A549 (cell line): ENCODE measurements around the gene TMEM141. TPM values are rescaled to one million over a fixed set of nuclear protein-coding genes. Genes with fewer than 3 reads are reported as not detected.
A peak's percentile ranks its signal among the peaks of the same experiment; 100 is the strongest.
"Not testable (repeated sequence)": the region's sequence is repeated elsewhere in the genome, so short reads cannot be mapped to it uniquely, and the experiment has no call there.

Experiments
- ATAC-seq, 2 experiments: fragments of 200-7000 bp in 1 of 2; fragments of >200 bp in 1 of 2; cut with Nextera tagmentation in 1 of 2; cut with Tn5 transposase in 1 of 2; 3 replicates each; pipeline versions ENCODE4 v1.8.0 to v1.9.1; 2018 to 2020; ENCODE audit warnings: mild to moderate bottlenecking in 1 of 2, moderate library complexity in 1 of 2
- CTCF ChIA-PET: fragments of 300-600 bp; sonication (Branson Sonifier 250); formaldehyde crosslinking; extraction: SDS; loops from one replicate; lab custom pipeline; 2021; ENCODE audit warnings: antibody characterized with exemption, inconsistent platforms; lab: Yijun Ruan, JAX
- POLR2A ChIA-PET: fragments of 350-600 bp; formaldehyde crosslinking; extraction: SDS; loops from one replicate; lab custom pipeline; 2021; ENCODE audit warnings: antibody characterized with exemption, inconsistent platforms; lab: Yijun Ruan, JAX
- DNase-seq, 2 experiments: peaks; one replicate each; pipeline versions ENCODE4 v3.0.0 to v3.0.0-alpha.2; 2011 to 2016; ENCODE audit warnings: low read depth in 1 of 2, low spot score in 1 of 2
- FAIRE-seq: peaks from 2 replicates; lab custom pipeline; 2011; peaks lifted over from hg19 to GRCh38; lab: Jason Lieb, UNC
- H3K27ac ChIP-seq, 2 experiments: fragments of >200 bp; sonication (Bioruptor Twin); formaldehyde crosslinking; 3 replicates each; pipeline ENCODE4 v1.5.1; 2016 to 2017
- H3K4me1 ChIP-seq: fragments of >200 bp; sonication (Bioruptor Twin); formaldehyde crosslinking; 3 replicates; pipeline ENCODE4 v1.6.1; 2016
- H3K4me2 ChIP-seq: fragments of >200 bp; sonication (Bioruptor Twin); formaldehyde crosslinking; 3 replicates; pipeline ENCODE4 v1.6.1; 2016
- H3K4me3 ChIP-seq: fragments of >200 bp; sonication (Bioruptor Twin); formaldehyde crosslinking; 3 replicates; pipeline ENCODE4 v1.5.1; 2016
- H3K9me3 ChIP-seq: fragments of >200 bp; sonication (Bioruptor Twin); formaldehyde crosslinking; 3 replicates; pipeline ENCODE4 v1.6.1; 2016
- EHF ChIP-seq: fragments of 250-450 bp; sonication (Bioruptor Pico); IDR thresholded peaks from 2 replicates; pipeline ENCODE4 v1.5.0; 2020; ENCODE audit warnings: mild to moderate bottlenecking
- EHMT2 ChIP-seq: fragments of 200-600 bp; sonication (generic); IDR thresholded peaks from 2 replicates; pipeline ENCODE4 v1.6.1; 2016; ENCODE audit warnings: antibody characterized with exemption, low read depth, mild to moderate bottlenecking, moderate library complexity
- EP300 ChIP-seq, 2 experiments: fragments of >200 bp; sonication (Bioruptor Twin); formaldehyde crosslinking; IDR thresholded peaks; 2 replicates in 1 of 2; 3 replicates in 1 of 2; pipeline ENCODE4 v1.6.1; 2016 to 2017
- HOXB5 ChIP-seq: fragments of 250-450 bp; sonication (Bioruptor Pico); IDR thresholded peaks from 2 replicates; pipeline ENCODE4 v1.5.0; 2020; ENCODE audit warnings: mild to moderate bottlenecking, moderate library complexity
- POLR2A ChIP-seq: IDR thresholded peaks from 2 replicates; pipeline ENCODE4 v1.6.1; 2012; ENCODE audit warnings: mild to moderate bottlenecking, low read length
- RCOR1 ChIP-seq: fragments of 150-350 bp; IDR thresholded peaks from 2 replicates; pipeline ENCODE4 v1.6.1; 2014; ENCODE audit warnings: antibody characterized with exemption, low read length, low read depth
- SMC3 ChIP-seq: fragments of >200 bp; sonication (Bioruptor Twin); formaldehyde crosslinking; IDR thresholded peaks from 3 replicates; pipeline ENCODE4 v1.6.1; 2018; ENCODE audit warnings: inconsistent platforms
- WGBS: methylation state at CpG from one replicate; pipeline ENCODE4 v1.1.6; 2017; ENCODE audit errors: missing lambda C conversion rate; 5-methylcytosine and 5-hydroxymethylcytosine counted together
- polyA plus RNA-seq, 4 experiments: library from polyadenylated mRNA; depleted of rRNA in 3 of 4; stranded (reverse); fragments of >200 nt; fragmentation: RNase III in 1 of 4; extraction: RNeasy Plus Mini Kit Qiagen cat#74134 plus additional on column Dnase treatment in 1 of 4; gene quantifications; 2 replicates in 3 of 4; 3 replicates in 1 of 4; pipeline ENCODE4 v1.2.3, GENCODE V29; 2011 to 2017
- TF ChIP-seq, protein P1 (sequence below): IDR thresholded peaks from 2 replicates; pipeline ENCODE4 v1.6.1; 2012

TMEM141 gene
- polyA plus RNA-seq, 2 of the 4 experiments (the other 2 are of a cell fraction): 64.5 to 70.7 TPM

DNA sequence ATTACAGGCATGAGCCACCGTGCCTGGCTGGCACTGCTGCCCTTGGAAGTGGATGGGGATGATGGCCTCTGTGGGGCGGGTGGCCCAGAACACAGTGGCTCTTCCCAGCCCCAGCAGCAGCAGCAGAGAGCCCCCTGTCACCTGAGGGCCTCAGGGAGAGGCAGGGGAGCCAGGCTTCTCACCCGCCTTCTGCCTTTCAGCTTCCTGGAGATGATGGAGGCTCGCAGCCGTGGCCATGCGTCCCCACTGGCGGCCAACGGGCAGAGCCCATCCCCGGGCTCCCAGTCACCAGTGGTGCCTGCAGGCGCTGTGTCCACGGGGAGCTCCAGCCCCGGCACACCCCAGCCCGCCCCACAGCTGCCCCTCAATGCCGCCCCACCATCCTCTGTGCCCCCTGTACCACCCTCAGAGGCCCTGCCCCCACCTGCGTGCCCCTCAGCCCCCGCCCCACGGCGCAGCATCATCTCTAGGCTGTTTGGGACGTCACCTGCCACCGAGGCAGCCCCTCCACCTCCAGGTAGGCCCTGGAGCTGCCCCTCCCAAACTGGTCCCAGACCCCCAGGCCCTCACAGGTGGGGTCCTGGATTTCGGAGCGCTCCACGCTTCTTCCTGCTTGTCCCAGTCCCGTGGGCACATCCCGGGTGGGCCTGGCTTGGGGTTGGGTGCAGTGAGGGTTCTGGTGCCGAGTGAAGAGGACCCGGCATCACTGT, 46.2 kb downstream of the TMEM141 start:
- no peaks in the 10 kb centered on the region for H3K9me3 ChIP-seq
- H3K4me1 ChIP-seq: peaks cover 42% of the 10 kb centered on the region
- POLR2A ChIA-PET: no interaction called here
- ATAC-seq: no peak
- H3K27ac ChIP-seq: no peak overlapping the region
- CTCF ChIA-PET: interaction anchor here (1.5 to 2.2 kb wide), 4 partner anchors 22 to 198 kb away, joined by 4 to 10 read pairs (median 4); no protein-coding TSS in a partner anchor
- TF ChIP-seq HOXB5 (CRISPR knock-in tag) (no peak), EP300 (IDR thresholded peaks at IDR 0.05) (no peak), SMC3 (no peak)
- no peak for FAIRE-seq
- no peak overlapping the region for H3K4me3 ChIP-seq
- no peak for DNase-seq
- H3K4me2 ChIP-seq: no peak overlapping the region
- WGBS: 91% methylated on average over 14 of the region's 27 CpGs

DNA sequence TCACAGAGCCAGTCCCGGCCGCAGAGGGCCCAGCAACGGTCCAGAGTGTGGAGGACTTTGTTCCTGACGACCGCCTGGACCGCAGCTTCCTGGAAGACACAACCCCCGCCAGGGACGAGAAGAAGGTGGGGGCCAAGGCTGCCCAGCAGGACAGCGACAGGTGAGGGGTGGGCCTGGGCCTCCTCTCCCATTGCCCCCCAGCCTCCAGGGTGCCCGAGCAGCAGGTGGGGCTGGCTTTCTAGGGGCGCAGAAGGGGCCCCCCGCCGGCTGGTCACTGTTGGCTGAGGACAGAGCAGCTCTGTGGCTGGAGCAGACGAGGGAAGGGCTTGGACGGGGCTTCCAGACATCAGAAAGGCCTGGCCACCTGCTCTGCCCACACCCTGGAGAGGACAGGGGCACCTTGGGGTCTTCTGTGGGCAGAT, 46.7 kb downstream of the TMEM141 start:
- FAIRE-seq, POLR2A ChIA-PET, H3K9me3 ChIP-seq, ATAC-seq, DNase-seq, H3K4me2 ChIP-seq, H3K27ac ChIP-seq, H3K4me3 ChIP-seq: not testable (repeated sequence)
- CTCF ChIA-PET: interaction anchor here (1.1 to 2.1 kb wide), 5 partner anchors 24 to 197 kb away, joined by 3 to 10 read pairs (median 4); no protein-coding TSS in a partner anchor
- H3K4me1 ChIP-seq: peaks cover 44% of the 10 kb centered on the region
- no CpG with 5 or more reads among the region's 15 CpGs for WGBS

DNA sequence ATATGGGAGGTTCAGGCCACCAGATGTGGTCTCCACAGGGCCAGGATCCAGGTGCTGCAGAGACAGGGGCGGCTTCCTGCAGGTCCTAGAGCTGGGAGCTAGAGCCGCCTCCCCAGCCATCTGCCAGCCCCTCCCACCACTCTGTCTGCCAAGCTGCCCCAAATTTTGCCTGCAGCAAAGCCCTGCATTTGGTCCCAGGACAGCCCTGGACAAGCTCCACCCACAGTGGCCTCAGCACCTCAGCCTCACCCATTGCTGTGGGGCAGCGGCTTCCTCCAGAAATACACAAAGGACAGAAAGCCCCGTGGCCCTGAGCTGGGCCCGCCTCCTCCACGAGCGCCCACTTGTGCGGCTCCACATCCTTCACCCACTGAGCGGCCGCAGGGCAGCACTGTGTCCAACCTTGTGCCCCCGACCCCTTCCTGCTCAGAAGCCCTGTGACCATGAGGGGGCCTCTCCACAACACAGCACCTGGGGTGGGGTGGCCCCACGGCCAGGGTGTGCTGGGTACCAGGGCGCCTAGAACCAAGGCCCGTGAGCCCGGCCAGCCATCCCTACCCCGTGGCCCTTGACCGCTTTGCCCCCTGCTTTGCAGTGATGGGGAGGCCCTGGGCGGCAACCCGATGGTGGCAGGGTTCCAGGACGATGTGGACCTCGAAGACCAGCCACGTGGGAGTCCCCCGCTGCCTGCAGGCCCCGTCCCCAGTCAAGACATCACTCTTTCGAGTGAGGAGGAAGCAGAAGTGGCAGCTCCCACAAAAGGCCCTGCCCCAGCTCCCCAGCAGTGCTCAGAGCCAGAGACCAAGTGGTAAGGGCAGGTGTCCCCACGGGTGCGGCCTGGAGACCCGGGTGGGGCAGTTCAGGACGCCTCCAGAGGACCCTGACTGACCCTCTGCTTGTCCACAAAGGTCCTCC, 47.4 kb downstream of the TMEM141 start:
- H3K4me1 ChIP-seq: peaks cover 51% of the 10 kb centered on the region
- H3K9me3 ChIP-seq: no peaks in the 10 kb centered on the region
- H3K27ac ChIP-seq: 0 out of 6 replicates have a peak overlapping the region, but pooled peaks of 1 of the 2 experiments have one; percentile 90
- no peak for FAIRE-seq
- no peak overlapping the region for H3K4me2 ChIP-seq
- no peak overlapping the region for H3K4me3 ChIP-seq
- ChIA-PET CTCF (interaction anchor here (1.1 to 3.2 kb wide), 6 partner anchors 9 to 197 kb away, joined by 3 to 13 read pairs (median 8); no protein-coding TSS in a partner anchor), POLR2A (no interaction called here)
- no peak for ATAC-seq
- WGBS: 96% methylated on average over 13 of the region's 29 CpGs
- no peak for DNase-seq
- no peak; the same call in 1 of the 2 replicates for TF ChIP-seq POLR2A
- TF ChIP-seq RCOR1: no peak

DNA sequence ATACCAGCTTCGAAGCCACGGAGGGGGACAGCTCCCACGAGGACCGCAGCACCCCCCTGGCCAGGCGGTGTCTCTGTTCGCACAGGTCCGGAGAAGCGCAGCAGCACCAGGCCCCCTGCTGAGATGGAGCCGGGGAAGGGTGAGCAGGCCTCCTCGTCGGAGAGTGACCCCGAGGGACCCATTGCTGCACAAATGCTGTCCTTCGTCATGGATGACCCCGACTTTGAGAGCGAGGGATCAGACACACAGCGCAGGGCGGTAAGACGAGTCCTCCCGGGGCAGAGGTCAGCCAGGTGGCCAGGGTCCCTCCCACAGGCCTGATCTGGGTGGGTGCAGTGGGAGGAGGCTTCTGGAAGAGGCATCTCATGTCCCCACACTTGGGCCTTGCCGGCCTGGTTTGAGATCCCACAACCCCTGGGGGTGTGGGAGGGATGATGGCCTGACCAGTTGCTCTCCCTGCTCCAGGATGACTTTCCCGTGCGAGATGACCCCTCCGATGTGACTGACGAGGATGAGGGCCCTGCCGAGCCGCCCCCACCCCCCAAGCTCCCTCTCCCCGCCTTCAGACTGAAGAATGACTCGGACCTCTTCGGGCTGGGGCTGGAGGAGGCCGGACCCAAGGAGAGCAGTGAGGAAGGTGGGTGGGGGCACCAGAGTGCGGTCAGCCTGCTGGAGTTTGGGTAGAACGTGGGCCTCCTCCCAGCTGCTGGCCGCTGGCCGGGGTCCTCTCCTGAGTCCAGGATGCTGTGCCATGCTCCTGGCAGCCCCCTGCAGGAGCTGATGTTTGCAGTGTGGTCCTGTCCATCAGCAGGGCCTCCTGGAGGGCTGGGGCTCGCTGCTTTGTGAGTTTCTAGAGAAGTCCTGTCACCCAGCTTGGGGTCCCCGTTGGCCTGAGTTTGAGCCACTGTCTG, 48.3 kb downstream of the TMEM141 start:
- no peaks in the 10 kb centered on the region for H3K9me3 ChIP-seq
- CTCF ChIA-PET: interaction anchor here (1.0 to 3.2 kb wide), 10 partner anchors 8 to 196 kb away, joined by 3 to 13 read pairs (median 4); no protein-coding TSS in a partner anchor
- H3K4me2 ChIP-seq: peak overlapping the region; percentile 10; the same call in 2 of the 3 replicates
- FAIRE-seq (no peak), DNase-seq (no peak), ATAC-seq (no peak)
- WGBS: 74% methylated on average over 26 of the region's 36 CpGs
- POLR2A ChIA-PET: interaction anchor here (1.0 kb wide), 1 partner anchor 32 kb away, joined by 3 read pairs; no protein-coding TSS in a partner anchor
- peak overlapping the region in 1 of 2 experiments; percentile 90; a peak in 2 of 6 replicates for H3K27ac ChIP-seq
- H3K4me3 ChIP-seq: no peak overlapping the region
- H3K4me1 ChIP-seq: peaks cover 56% of the 10 kb centered on the region
- no peak for TF ChIP-seq EHF (CRISPR knock-in tag)

DNA sequence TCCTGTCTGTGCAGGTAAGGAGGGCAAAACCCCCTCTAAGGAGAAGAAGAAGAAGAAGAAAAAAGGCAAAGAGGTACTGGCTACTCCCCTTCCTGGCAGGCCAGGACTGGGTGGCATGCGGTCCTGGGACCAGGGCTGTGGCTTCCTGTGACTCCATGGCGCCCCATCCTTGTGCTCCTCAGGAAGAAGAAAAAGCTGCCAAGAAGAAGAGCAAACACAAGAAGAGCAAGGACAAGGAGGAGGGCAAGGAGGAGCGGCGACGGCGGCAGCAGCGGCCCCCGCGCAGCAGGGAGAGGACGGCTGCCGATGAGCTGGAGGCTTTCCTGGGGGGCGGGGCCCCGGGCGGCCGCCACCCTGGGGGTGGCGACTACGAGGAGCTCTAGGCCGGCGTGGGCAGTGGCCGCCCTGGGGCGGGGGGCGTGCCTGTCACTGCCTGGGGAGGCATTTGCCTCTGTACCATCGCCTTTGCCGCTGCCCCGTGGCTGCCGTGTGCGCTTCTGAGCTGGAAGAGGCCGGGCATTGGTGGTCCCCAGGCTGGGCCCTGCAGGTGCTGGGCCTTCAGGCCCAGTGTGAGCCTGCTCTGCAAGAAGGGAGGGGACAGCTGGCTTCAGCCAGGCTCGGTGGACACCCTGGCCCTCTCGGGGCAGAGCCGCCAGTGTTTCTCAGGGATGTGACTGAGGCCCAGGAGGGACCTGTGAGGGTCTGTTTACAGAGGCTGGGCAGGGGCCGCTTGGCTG, 49.2 kb downstream of the TMEM141 start:
- H3K4me3 ChIP-seq: no peak overlapping the region
- ATAC-seq: no peak; a peak in 1 of 6 replicates
- peak overlapping the region in 1 of 2 experiments; percentile 90; a peak in 3 of 6 replicates for H3K27ac ChIP-seq
- no peak for TF ChIP-seq EHMT2
- TF ChIP-seq, protein P1, sequence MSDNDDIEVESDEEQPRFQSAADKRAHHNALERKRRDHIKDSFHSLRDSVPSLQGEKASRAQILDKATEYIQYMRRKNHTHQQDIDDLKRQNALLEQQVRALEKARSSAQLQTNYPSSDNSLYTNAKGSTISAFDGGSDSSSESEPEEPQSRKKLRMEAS: 0 out of 2 replicates have a peak, but pooled peaks have one; percentile 14
- 59% methylated on average over 23 of the region's 32 CpGs for WGBS
- no peaks in the 10 kb centered on the region for H3K9me3 ChIP-seq
- FAIRE-seq: no peak
- ChIA-PET POLR2A (interaction anchor here (0.6 to 1.0 kb wide), 2 partner anchors 20 to 33 kb away, joined by 3 read pairs; no protein-coding TSS in a partner anchor), CTCF (interaction anchor here (1.0 to 4.7 kb wide), 10 partner anchors 8 to 195 kb away, joined by 3 to 30 read pairs (median 4); no protein-coding TSS in a partner anchor)
- H3K4me1 ChIP-seq: peaks cover 56% of the 10 kb centered on the region
- no peak for DNase-seq
- peak overlapping the region; percentile 77 for H3K4me2 ChIP-seq
